Fibroblast of villous mesenchyme (primary cell): Measurements from ENCODE around the gene CYP2U1. TPM values are rescaled to one million over a fixed set of nuclear protein-coding genes. Genes with fewer than 3 reads are reported as not detected.

ENCODE experiments used
- DNase-seq: peaks from one replicate; pipeline ENCODE4 v3.0.0-alpha.2; 2010; ENCODE audit warnings: low read depth
- H3K4me3 ChIP-seq: 2 replicates; pipeline ENCODE4 v1.5.1; 2011; ENCODE audit warnings: low read depth, mild to moderate bottlenecking, low read length
- total RNA-seq: library from RNA; depleted of rRNA; stranded (reverse); fragments of >200 nt; gene quantifications from 2 replicates; pipeline ENCODE4 v1.2.3, GENCODE V29; 2012
- TF ChIP-seq, protein P1 (sequence below): IDR thresholded peaks from 2 replicates; pipeline ENCODE4 v1.5.1; 2012; ENCODE audit warnings: low read depth, mild to moderate bottlenecking, low read length; ENCODE audit not compliant: insufficient read depth

Gene CYP2U1
- total RNA-seq, 1 donor, result 19.0 TPM

DNA sequence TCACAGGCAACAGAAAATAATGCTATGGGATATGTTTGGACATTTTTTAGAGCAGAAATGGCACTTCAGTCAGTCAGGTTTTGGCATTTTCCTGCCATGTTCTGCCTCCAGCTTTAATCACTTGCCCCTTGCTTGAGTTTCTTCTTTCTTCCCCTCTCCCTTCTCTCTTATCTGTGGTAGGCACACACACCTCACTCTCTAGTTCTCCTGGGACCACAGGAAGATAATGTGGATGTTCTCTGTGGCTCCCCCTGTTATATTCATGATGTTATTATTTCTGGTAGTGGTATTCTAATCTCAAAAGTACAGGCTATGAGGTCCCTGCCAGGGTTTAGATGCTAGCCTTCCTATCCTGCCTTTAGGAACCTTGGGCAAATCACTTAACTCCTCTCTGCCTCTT lies 63.5 kb downstream of the CYP2U1 start:
- TF ChIP-seq, protein P1, sequence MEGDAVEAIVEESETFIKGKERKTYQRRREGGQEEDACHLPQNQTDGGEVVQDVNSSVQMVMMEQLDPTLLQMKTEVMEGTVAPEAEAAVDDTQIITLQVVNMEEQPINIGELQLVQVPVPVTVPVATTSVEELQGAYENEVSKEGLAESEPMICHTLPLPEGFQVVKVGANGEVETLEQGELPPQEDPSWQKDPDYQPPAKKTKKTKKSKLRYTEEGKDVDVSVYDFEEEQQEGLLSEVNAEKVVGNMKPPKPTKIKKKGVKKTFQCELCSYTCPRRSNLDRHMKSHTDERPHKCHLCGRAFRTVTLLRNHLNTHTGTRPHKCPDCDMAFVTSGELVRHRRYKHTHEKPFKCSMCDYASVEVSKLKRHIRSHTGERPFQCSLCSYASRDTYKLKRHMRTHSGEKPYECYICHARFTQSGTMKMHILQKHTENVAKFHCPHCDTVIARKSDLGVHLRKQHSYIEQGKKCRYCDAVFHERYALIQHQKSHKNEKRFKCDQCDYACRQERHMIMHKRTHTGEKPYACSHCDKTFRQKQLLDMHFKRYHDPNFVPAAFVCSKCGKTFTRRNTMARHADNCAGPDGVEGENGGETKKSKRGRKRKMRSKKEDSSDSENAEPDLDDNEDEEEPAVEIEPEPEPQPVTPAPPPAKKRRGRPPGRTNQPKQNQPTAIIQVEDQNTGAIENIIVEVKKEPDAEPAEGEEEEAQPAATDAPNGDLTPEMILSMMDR, result no peak
- H3K4me3 ChIP-seq, result no peak overlapping the region
- no peak for DNase-seq

DNA sequence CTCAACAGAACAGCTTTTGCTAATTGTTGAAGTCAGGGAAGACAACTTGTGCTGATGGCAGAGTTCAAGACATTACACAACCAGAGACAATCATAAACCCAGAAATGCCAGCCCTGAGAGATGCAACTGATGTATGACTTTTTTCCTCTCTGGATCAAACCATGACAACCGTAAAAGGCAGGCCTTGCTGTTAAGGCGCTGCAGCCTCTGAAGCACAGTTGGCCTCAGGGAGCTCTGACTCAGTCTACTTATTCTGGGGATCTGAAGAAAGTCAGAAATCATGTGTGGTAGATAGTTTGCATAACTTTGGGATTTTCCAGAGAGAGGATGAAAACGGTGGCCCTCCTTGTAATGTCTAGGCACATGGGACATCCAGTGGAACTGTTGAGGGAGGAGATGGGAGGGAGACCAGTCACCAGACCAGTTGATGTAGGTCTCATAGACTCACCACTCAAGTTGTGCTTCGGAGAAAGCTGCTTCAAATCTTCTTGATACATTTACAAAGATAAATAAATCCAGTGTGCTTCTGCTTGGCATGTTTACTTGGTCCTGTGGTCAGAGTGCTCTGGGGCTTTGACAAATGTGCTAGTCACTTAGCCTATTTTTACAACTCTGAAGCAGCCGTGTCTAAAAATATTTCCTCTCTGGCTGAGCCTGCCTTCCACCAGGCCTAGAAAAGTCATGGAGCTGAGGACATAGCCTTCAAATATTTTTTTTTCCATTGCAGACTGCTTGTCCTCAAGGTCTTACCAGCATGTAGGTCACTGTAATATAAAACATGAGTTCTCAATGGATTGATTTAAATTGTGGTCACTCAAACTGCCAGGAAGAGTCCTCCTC lies 65.8 kb downstream of the CYP2U1 start:
- DNase-seq, result peak; percentile 83
- TF ChIP-seq, protein P1, result no peak

DNA sequence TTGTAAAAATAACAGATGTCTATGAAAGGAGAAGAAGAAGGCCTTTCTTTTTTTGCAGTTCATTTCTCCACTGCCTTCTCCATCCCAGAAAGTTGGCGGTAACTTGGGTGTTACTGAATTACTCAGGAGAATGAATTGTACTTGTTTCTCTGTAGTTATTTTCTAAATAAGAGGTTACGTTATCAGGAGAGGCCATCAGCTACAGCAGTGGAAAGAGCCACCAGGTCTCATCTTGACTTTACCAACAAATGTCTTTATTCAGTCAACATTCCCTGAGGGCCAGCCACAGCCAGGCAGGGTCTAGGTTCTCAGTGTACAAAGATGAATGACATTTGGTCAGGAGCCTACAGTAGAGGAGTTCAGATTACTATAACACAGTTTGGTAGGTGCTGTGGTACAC lies 66.4 kb downstream of the CYP2U1 start:
- TF ChIP-seq, protein P1, result no peak
- no peak overlapping the region for H3K4me3 ChIP-seq
- peak; percentile 62 for DNase-seq

More for the DNA sequence above, 65.8 kb downstream of the CYP2U1 start:
- H3K4me3 ChIP-seq, result no peak overlapping the region

DNA sequence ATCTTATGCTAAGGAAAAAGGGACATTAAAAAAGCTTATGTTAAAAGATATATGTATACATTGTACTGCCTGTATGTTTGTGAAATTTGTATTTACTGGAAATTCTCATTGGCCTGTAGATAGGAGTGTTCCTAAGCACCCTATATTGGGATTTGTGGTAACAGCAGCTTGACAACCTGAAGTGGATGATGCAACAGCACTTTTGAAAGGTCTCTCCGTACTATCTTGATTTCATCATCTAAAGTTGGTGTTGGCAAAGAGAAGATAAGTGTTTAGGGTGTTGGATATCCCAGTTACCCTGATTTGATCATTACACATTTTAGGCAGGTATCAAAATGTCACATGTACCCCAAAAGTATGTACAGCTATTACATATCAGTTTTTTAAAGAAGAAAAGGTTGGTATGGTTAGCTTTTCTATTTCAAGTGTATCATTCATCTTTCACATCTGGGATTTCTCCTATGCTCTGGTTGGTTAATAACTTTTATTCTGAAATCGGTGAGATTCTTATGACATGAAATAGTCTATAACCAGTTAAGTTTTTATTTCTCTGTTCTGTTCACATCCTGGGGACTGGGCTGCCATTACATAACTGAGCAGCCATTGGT lies 68.7 kb downstream of the CYP2U1 start:
- DNase-seq, result peak; percentile 58
- TF ChIP-seq, protein P1, result no peak
- no peak overlapping the region for H3K4me3 ChIP-seq

DNA sequence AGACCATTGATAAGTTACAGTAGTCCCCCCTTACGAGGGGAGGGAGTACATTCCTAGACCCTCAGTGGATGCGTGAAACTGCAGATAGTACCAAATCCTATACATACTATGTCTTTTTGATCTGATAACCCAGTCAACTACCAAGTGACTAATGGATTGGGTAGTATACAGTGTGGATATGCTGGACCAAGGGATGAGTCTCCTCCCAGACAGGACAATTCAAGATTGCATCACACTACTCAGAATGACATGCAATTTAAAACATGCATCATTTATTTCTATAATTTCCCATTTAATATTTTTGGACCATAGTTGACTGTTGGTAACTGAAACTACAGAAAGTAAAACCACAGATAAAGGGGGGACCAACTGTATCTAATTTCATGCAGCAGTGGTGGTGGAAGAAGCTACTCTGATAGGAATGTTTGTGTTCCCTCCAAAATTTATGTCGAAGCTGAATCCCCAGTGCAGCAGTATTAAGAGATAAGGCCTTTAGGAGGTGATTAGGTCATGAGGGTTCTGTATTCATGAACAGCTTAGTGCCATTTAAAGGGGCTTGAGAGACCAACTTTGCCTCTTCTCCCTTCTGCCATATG lies 70.3 kb downstream of the CYP2U1 start:
- TF ChIP-seq, protein P1, result no peak
- H3K4me3 ChIP-seq, result no peak overlapping the region
- DNase-seq, result no peak

Other genes starting within 250 kb of the CYP2U1 start
- gene PAPSS1, start 211.3 kb upstream of the CYP2U1 start, total RNA-seq, result 53.1 and 78.6 TPM in 2 replicates
- gene SGMS2, start 106.6 kb upstream of the CYP2U1 start, total RNA-seq, result 135 and 186 TPM in 2 replicates
- 9.3 and 11.2 TPM in 2 replicates for gene HADH, start 58.3 kb downstream of the CYP2U1 start, total RNA-seq
- gene LEF1, start 237.4 kb downstream of the CYP2U1 start, total RNA-seq, result under 0.01 and 1.6 TPM in 2 replicates